ENCODE measurements around the gene NF2.

Gene NF2

GRCh38 chr22:29693161-29693560, 89.7 kb downstream of the NF2 start:
- Histone ChIP-seq H3K4me3 (ENCODE audit: low read depth, low read length) (no peak overlapping the region), H3K4me2 (ENCODE audit: low read length) (no peak overlapping the region), H3K27me3 (ENCODE audit: control insufficient read depth, insufficient read depth, low read length) (no peaks in the 10 kb centered on the region), H3K9ac (no peak overlapping the region), H3K4me1 (peaks cover 19% of the 10 kb centered on the region), H3K36me3 (ENCODE audit: control insufficient read depth, insufficient read depth, low read length) (no peaks in the 10 kb centered on the region), H3K79me2 (no peaks in the 10 kb centered on the region), H3K27ac (no peak overlapping the region), H2AFZ (no peak overlapping the region), H3K9me3 (ENCODE audit: control insufficient read depth, low read length) (no peaks in the 10 kb centered on the region)
- TF ChIP-seq, protein P1, sequence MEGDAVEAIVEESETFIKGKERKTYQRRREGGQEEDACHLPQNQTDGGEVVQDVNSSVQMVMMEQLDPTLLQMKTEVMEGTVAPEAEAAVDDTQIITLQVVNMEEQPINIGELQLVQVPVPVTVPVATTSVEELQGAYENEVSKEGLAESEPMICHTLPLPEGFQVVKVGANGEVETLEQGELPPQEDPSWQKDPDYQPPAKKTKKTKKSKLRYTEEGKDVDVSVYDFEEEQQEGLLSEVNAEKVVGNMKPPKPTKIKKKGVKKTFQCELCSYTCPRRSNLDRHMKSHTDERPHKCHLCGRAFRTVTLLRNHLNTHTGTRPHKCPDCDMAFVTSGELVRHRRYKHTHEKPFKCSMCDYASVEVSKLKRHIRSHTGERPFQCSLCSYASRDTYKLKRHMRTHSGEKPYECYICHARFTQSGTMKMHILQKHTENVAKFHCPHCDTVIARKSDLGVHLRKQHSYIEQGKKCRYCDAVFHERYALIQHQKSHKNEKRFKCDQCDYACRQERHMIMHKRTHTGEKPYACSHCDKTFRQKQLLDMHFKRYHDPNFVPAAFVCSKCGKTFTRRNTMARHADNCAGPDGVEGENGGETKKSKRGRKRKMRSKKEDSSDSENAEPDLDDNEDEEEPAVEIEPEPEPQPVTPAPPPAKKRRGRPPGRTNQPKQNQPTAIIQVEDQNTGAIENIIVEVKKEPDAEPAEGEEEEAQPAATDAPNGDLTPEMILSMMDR (IDR thresholded peaks at IDR 0.05), result no peak

- Histone ChIP-seq H3K4me1 (peaks cover 22% of the 10 kb centered on the region), H3K9ac (no peak overlapping the region), H3K4me2 (ENCODE audit: low read length) (no peak overlapping the region), H2AFZ (no peak overlapping the region), H3K27ac (no peak overlapping the region), H3K36me3 (ENCODE audit: control insufficient read depth, insufficient read depth, low read length) (no peaks in the 10 kb centered on the region), H3K79me2 (no peaks in the 10 kb centered on the region), H3K9me3 (ENCODE audit: control insufficient read depth, low read length) (no peaks in the 10 kb centered on the region), H3K4me3 (ENCODE audit: low read depth, low read length) (no peak overlapping the region), H3K27me3 (ENCODE audit: control insufficient read depth, insufficient read depth, low read length) (no peaks in the 10 kb centered on the region)
- TF ChIP-seq, protein P1 (IDR thresholded peaks at IDR 0.05), result no peak
Observed at GRCh38 chr22:29693671-29694070, 90.2 kb downstream of the NF2 start.

GRCh38 chr22:29695129-29695926, 91.9 kb downstream of the NF2 start:
- Histone ChIP-seq H3K27me3 (ENCODE audit: control insufficient read depth, insufficient read depth, low read length) (no peaks in the 10 kb centered on the region), H3K36me3 (ENCODE audit: control insufficient read depth, insufficient read depth, low read length) (no peaks in the 10 kb centered on the region), H3K27ac (no peak overlapping the region), H3K9me3 (ENCODE audit: control insufficient read depth, low read length) (no peaks in the 10 kb centered on the region), H3K79me2 (no peaks in the 10 kb centered on the region), H2AFZ (no peak overlapping the region), H3K4me3 (ENCODE audit: low read depth, low read length) (no peak overlapping the region), H3K4me1 (peaks cover 11% of the 10 kb centered on the region), H3K4me2 (ENCODE audit: low read length) (no peak overlapping the region), H3K9ac (no peak overlapping the region)
- TF ChIP-seq, protein P1 (IDR thresholded peaks at IDR 0.05), result no peak

DNA sequence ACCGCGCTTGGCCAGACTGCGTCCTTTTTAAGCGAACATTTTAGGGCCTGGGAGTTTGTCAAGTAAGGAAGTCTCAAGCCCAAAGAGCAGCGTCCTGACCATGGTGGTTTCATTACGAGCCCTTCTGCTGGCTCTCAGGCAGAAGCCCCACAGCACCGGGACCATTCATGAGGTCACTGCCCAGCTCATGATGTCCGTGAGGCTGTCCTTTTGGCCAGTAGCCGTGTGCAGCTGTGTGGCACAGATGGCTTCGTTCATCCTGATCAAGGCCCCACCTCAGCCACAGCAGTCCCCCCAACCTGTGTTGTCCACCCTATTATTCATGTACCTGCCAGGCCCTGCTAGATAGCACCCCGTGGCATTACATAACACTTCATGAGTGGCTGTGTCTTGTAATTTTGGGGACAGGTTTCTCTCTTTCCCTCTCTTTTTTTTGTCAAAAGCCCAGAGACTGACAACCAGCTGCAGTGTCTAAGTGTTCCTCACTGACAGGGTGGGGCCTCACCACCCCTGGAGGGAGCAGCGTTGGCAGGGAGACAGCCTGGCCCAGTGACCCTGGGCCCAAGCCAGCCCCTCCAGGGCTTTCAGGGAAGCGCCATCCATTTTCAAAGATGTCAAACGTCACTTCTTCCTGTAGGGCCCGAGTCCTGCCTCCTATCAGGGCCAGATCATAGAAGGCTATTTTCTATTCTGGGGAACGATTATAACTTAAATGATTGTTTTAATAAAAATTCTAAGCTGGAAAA, 94.6 kb downstream of the NF2 start:
- Histone ChIP-seq H3K9me3 (ENCODE audit: control insufficient read depth, low read length) (no peaks in the 10 kb centered on the region), H3K27me3 (ENCODE audit: control insufficient read depth, insufficient read depth, low read length) (no peaks in the 10 kb centered on the region), H3K36me3 (ENCODE audit: control insufficient read depth, insufficient read depth, low read length) (no peaks in the 10 kb centered on the region), H3K9ac (no peak overlapping the region), H3K27ac (peak overlapping the region; percentile 91), H3K4me3 (ENCODE audit: low read depth, low read length) (no peak overlapping the region), H3K4me2 (ENCODE audit: low read length) (no peak overlapping the region), H2AFZ (no peak overlapping the region), H3K79me2 (no peaks in the 10 kb centered on the region), H3K4me1 (peaks cover 15% of the 10 kb centered on the region)
- TF ChIP-seq, protein P1 (IDR thresholded peaks at IDR 0.05), result no peak
